ENCODE measurements around the gene SPSB3. TPM values are rescaled to one million over a fixed set of nuclear protein-coding genes. Genes with fewer than 3 reads are reported as not detected.

Gene SPSB3
- total and polyA plus RNA-seq, 9 of the 15 experiments (the other 6 are each of a cell fraction or from before 2014, with no cell fraction given): 0.39 to 37.4 (median 7.1) TPM

DNA sequence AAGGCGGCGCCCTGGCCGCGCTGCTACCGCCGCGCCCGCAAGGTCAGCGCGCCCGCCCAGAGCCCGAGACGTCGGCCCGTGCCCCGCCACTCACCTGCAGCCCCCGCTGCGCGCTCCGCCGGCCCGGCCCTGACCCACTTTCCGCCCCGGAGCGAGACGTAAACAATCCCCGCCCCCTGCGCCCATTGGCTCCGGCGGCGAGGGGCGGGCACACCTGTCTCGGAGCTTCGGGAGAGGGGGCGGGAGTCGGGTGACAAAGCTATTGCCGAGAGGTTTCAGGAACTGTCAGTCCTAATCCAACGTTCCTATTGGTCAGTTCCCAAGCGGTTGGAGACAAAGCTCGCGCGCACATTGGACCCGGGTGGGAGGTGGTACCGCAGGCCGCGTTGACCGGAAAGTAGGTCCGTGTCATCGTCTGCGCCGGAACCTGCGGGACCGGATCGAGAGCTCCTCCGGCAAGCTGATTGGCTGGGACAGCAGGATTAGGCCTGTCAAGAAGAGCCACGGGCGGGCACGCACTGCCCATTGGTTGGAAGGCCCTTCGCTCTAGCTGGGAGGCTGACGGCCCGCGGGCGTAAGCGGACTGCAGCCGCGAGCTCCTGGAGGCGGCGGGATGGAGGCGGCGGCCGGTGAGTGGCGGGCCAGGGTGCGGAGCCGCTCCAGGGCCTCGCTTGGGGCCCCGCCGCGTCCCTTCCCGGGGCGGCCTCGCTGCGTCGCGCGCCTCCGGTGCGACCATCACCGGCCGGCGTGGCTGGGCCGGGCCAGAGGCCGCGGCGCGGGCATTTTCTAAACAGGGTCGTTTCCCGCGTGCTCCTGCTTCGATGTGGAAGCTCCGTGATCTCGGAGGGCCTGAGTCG is at the start of gene SPSB3, which contains the start of gene NUBP2 (continued):
- TF ChIP-seq ZNF174 (CRISPR knock-in tag; IDR thresholded peaks at IDR 0.05) (no peak), FOXA3 (CRISPR knock-in tag; conservative IDR thresholded peaks at IDR 0.05 in 1 of 2, IDR thresholded peaks at IDR 0.05 in 1 of 2) (no peak), GATA2 (CRISPR knock-in tag; IDR thresholded peaks at IDR 0.05) (no peak), ZKSCAN8 (CRISPR knock-in tag; IDR thresholded peaks at IDR 0.05) (no peak), HDAC6 (IDR thresholded peaks at IDR 0.05; ENCODE audit: low read depth, low read length) (no peak), CEBPB (tag; IDR thresholded peaks at IDR 0.05) (no peak), SUPT5H (IDR thresholded peaks at IDR 0.05) (no peak), ZKSCAN3 (CRISPR knock-in tag; IDR thresholded peaks at IDR 0.05) (no peak), SIX5 (IDR thresholded peaks at IDR 0.05; ENCODE audit: borderline replicate concordance in 1 of 2, insufficient read depth in 1 of 2, low read depth in 1 of 2, low read length in 2 of 2) (no peak; a peak in 1 of 4 replicates), RBFOX2 (IDR thresholded peaks at IDR 0.05; ENCODE audit: low read depth, low read length) (peak; percentile 84), ILF3 (IDR thresholded peaks at IDR 0.05; ENCODE audit: borderline replicate concordance) (no peak; the same call in 1 of the 2 replicates), KLF13 (tag; IDR thresholded peaks at IDR 0.05; ENCODE audit: borderline replicate concordance, low read depth) (no peak), SMAD2 (IDR thresholded peaks at IDR 0.05; ENCODE audit: low read depth, low read length) (no peak), BHLHE40 (IDR thresholded peaks at IDR 0.05; ENCODE audit: low read length) (no peak)
- TF ChIP-seq, protein P1, sequence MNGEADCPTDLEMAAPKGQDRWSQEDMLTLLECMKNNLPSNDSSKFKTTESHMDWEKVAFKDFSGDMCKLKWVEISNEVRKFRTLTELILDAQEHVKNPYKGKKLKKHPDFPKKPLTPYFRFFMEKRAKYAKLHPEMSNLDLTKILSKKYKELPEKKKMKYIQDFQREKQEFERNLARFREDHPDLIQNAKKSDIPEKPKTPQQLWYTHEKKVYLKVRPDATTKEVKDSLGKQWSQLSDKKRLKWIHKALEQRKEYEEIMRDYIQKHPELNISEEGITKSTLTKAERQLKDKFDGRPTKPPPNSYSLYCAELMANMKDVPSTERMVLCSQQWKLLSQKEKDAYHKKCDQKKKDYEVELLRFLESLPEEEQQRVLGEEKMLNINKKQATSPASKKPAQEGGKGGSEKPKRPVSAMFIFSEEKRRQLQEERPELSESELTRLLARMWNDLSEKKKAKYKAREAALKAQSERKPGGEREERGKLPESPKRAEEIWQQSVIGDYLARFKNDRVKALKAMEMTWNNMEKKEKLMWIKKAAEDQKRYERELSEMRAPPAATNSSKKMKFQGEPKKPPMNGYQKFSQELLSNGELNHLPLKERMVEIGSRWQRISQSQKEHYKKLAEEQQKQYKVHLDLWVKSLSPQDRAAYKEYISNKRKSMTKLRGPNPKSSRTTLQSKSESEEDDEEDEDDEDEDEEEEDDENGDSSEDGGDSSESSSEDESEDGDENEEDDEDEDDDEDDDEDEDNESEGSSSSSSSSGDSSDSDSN (IDR thresholded peaks at IDR 0.05; ENCODE audit: borderline replicate concordance in 1 of 2, low read depth in 2 of 2, low read length in 2 of 2): no peak
- TF ChIP-seq, protein P2, sequence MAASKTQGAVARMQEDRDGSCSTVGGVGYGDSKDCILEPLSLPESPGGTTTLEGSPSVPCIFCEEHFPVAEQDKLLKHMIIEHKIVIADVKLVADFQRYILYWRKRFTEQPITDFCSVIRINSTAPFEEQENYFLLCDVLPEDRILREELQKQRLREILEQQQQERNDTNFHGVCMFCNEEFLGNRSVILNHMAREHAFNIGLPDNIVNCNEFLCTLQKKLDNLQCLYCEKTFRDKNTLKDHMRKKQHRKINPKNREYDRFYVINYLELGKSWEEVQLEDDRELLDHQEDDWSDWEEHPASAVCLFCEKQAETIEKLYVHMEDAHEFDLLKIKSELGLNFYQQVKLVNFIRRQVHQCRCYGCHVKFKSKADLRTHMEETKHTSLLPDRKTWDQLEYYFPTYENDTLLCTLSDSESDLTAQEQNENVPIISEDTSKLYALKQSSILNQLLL (CRISPR knock-in tag; IDR thresholded peaks at IDR 0.05; ENCODE audit: borderline replicate concordance): no peak
- TF ChIP-seq, protein P3, sequence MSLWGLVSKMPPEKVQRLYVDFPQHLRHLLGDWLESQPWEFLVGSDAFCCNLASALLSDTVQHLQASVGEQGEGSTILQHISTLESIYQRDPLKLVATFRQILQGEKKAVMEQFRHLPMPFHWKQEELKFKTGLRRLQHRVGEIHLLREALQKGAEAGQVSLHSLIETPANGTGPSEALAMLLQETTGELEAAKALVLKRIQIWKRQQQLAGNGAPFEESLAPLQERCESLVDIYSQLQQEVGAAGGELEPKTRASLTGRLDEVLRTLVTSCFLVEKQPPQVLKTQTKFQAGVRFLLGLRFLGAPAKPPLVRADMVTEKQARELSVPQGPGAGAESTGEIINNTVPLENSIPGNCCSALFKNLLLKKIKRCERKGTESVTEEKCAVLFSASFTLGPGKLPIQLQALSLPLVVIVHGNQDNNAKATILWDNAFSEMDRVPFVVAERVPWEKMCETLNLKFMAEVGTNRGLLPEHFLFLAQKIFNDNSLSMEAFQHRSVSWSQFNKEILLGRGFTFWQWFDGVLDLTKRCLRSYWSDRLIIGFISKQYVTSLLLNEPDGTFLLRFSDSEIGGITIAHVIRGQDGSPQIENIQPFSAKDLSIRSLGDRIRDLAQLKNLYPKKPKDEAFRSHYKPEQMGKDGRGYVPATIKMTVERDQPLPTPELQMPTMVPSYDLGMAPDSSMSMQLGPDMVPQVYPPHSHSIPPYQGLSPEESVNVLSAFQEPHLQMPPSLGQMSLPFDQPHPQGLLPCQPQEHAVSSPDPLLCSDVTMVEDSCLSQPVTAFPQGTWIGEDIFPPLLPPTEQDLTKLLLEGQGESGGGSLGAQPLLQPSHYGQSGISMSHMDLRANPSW (CRISPR knock-in tag; IDR thresholded peaks at IDR 0.05): no peak
- TF ChIP-seq, protein P4, sequence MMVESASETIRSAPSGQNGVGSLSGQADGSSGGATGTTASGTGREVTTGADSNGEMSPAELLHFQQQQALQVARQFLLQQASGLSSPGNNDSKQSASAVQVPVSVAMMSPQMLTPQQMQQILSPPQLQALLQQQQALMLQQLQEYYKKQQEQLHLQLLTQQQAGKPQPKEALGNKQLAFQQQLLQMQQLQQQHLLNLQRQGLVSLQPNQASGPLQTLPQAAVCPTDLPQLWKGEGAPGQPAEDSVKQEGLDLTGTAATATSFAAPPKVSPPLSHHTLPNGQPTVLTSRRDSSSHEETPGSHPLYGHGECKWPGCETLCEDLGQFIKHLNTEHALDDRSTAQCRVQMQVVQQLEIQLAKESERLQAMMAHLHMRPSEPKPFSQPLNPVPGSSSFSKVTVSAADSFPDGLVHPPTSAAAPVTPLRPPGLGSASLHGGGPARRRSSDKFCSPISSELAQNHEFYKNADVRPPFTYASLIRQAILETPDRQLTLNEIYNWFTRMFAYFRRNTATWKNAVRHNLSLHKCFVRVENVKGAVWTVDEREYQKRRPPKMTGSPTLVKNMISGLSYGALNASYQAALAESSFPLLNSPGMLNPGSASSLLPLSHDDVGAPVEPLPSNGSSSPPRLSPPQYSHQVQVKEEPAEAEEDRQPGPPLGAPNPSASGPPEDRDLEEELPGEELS (CRISPR knock-in tag; IDR thresholded peaks at IDR 0.05; ENCODE audit: borderline replicate concordance): no peak; the same call in 1 of the 2 replicates

Data from K562 (cell line).